Measurements from ENCODE around the gene PACSIN1.

The PACSIN1 gene

GRCh38 chr6:34546551-34547321, 80.9 kb downstream of the PACSIN1 start:
- no peaks in the 10 kb centered on the region for H4K20me1 ChIP-seq (ENCODE audit: insufficient read depth, low read length)
- no peaks in the 10 kb centered on the region for H3K36me3 ChIP-seq (replicated peaks; ENCODE audit: low read depth, low read length)
- no peak for TF ChIP-seq CTCF (IDR thresholded peaks at IDR 0.05; ENCODE audit: low read depth, low read length)
- TF ChIP-seq EZH2phosphoT487 (IDR thresholded peaks at IDR 0.05; ENCODE audit: low read depth): no peak
- H3K4me1 ChIP-seq (ENCODE audit: low read length): no peaks in the 10 kb centered on the region
- no peaks in the 10 kb centered on the region for H3K79me2 ChIP-seq (ENCODE audit: low read length)
- H3K9me3 ChIP-seq (ENCODE audit: insufficient read depth, low read length): no peaks in the 10 kb centered on the region
- H3K4me2 ChIP-seq (ENCODE audit: low read length): no peak overlapping the region
- H3K27me3 ChIP-seq (ENCODE audit: low read depth, low read length): no peaks in the 10 kb centered on the region
- H3K27ac ChIP-seq (ENCODE audit: low read length): no peak overlapping the region
- H3K9ac ChIP-seq (ENCODE audit: low read length): no peak overlapping the region
- no peak overlapping the region for H2AFZ ChIP-seq (ENCODE audit: low read depth, low read length)
- H3K4me3 ChIP-seq (ENCODE audit: low read length): no peak overlapping the region

- Histone ChIP-seq H3K9me3 (ENCODE audit: insufficient read depth, low read length) (no peaks in the 10 kb centered on the region), H2AFZ (ENCODE audit: low read depth, low read length) (no peak overlapping the region), H3K9ac (ENCODE audit: low read length) (no peak overlapping the region), H3K27me3 (ENCODE audit: low read depth, low read length) (no peaks in the 10 kb centered on the region), H4K20me1 (ENCODE audit: insufficient read depth, low read length) (no peaks in the 10 kb centered on the region), H3K4me1 (ENCODE audit: low read length) (no peaks in the 10 kb centered on the region), H3K4me2 (ENCODE audit: low read length) (no peak overlapping the region), H3K36me3 (replicated peaks; ENCODE audit: low read depth, low read length) (no peaks in the 10 kb centered on the region), H3K79me2 (ENCODE audit: low read length) (no peaks in the 10 kb centered on the region), H3K27ac (ENCODE audit: low read length) (no peak overlapping the region), H3K4me3 (ENCODE audit: low read length) (no peak overlapping the region)
- no peak for TF ChIP-seq EZH2phosphoT487 (IDR thresholded peaks at IDR 0.05; ENCODE audit: low read depth)
- TF ChIP-seq CTCF (IDR thresholded peaks at IDR 0.05; ENCODE audit: low read depth, low read length): no peak
Observed at GRCh38 chr6:34547701-34548644, 82.1 kb downstream of the PACSIN1 start.

GRCh38 chr6:34549026-34549803, 83.3 kb downstream of the PACSIN1 start:
- Histone ChIP-seq H3K9me3 (ENCODE audit: insufficient read depth, low read length) (no peaks in the 10 kb centered on the region), H3K27ac (ENCODE audit: low read length) (no peak overlapping the region), H3K4me2 (ENCODE audit: low read length) (no peak overlapping the region), H3K4me3 (ENCODE audit: low read length) (no peak overlapping the region), H3K36me3 (replicated peaks; ENCODE audit: low read depth, low read length) (no peaks in the 10 kb centered on the region), H4K20me1 (ENCODE audit: insufficient read depth, low read length) (no peaks in the 10 kb centered on the region), H2AFZ (ENCODE audit: low read depth, low read length) (no peak overlapping the region), H3K9ac (ENCODE audit: low read length) (no peak overlapping the region), H3K4me1 (ENCODE audit: low read length) (peaks cover 4% of the 10 kb centered on the region; the same call in 1 of the 2 replicates), H3K27me3 (ENCODE audit: low read depth, low read length) (no peaks in the 10 kb centered on the region), H3K79me2 (ENCODE audit: low read length) (no peaks in the 10 kb centered on the region)
- TF ChIP-seq CTCF (IDR thresholded peaks at IDR 0.05; ENCODE audit: low read depth, low read length): no peak
- TF ChIP-seq EZH2phosphoT487 (IDR thresholded peaks at IDR 0.05; ENCODE audit: low read depth): no peak
